Vagina (tissue), 2 donors: ENCODE data around the gene OR6Y1.

Experiments used
- POLR2A ChIP-seq, 2 donors: fragments of 450-650 bp; IDR thresholded peaks; one replicate each; pipeline ENCODE4 v1.6.1; 2017; ENCODE audit warnings: antibody characterized with exemption in 2 of 2, mild to moderate bottlenecking in 2 of 2, moderate library complexity in 2 of 2
- POLR2AphosphoS5 ChIP-seq, 2 donors: sonication (generic); formaldehyde crosslinking; IDR thresholded peaks; one replicate each; pipeline ENCODE4 v1.9.0; 2017; ENCODE audit warnings: antibody characterized with exemption in 2 of 2, mild to moderate bottlenecking in 2 of 2, low read depth in 1 of 2; ENCODE audit not compliant: insufficient read depth in 1 of 2
- TF ChIP-seq, protein P1 (sequence below), 3 experiments: fragments of 450-650 bp in 2 of 3; fragments of 200-600 bp in 1 of 3; sonication (generic) in 1 of 3; IDR thresholded peaks; one replicate each; pipeline ENCODE4 v1.5.1; 2017 to 2019; ENCODE audit warnings: antibody characterized with exemption in 3 of 3, mild to moderate bottlenecking in 2 of 3, moderate library complexity in 2 of 3

- TF ChIP-seq, protein P1, sequence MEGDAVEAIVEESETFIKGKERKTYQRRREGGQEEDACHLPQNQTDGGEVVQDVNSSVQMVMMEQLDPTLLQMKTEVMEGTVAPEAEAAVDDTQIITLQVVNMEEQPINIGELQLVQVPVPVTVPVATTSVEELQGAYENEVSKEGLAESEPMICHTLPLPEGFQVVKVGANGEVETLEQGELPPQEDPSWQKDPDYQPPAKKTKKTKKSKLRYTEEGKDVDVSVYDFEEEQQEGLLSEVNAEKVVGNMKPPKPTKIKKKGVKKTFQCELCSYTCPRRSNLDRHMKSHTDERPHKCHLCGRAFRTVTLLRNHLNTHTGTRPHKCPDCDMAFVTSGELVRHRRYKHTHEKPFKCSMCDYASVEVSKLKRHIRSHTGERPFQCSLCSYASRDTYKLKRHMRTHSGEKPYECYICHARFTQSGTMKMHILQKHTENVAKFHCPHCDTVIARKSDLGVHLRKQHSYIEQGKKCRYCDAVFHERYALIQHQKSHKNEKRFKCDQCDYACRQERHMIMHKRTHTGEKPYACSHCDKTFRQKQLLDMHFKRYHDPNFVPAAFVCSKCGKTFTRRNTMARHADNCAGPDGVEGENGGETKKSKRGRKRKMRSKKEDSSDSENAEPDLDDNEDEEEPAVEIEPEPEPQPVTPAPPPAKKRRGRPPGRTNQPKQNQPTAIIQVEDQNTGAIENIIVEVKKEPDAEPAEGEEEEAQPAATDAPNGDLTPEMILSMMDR (IDR thresholded peaks at IDR 0.05) = no peak
- TF ChIP-seq POLR2A (IDR thresholded peaks at IDR 0.05) (no peak), POLR2AphosphoS5 (IDR thresholded peaks at IDR 0.05; ENCODE audit: insufficient read depth in 1 of 2, low read depth in 1 of 2) (no peak)
These were observed 16.3 kb upstream of the OR6Y1 start, which contains the start of gene OR6P1 for GRCh38 chr1:158570480-158570879.
